Coronary artery (tissue), 2 donors: ENCODE results near the gene KRT38.

Source experiments
- DNase-seq: peaks from one replicate; pipeline ENCODE4 v3.0.0-alpha.2; 2017; ENCODE audit warnings: low spot score
- H3K27ac ChIP-seq, 2 donors: fragments of 200-600 bp; sonication (generic); one replicate each; pipeline ENCODE4 v1.5.1; 2016 to 2019
- H3K4me3 ChIP-seq: fragments of 200-600 bp; sonication (generic); 2 replicates; pipeline ENCODE4 v1.5.1; 2016; ENCODE audit warnings: mild to moderate bottlenecking, moderate library complexity
- CTCF ChIP-seq: fragments of 200-600 bp; sonication (generic); IDR thresholded peaks from one replicate; pipeline ENCODE4 v1.5.1; 2019; ENCODE audit warnings: antibody characterized with exemption

Gene KRT38

GRCh38 chr17:41440531-41441033 lies at the start of gene KRT38:
Gene KRT38 (minus strand): TSS chr17:41440983. CDS start chr17:41440921, 62 bp downstream.
- Histone ChIP-seq H3K4me3 (no peak within 1 kb of the TSS), H3K27ac (no peak within 1 kb of the TSS)
- TF ChIP-seq CTCF: no peak
- no peak for DNase-seq

- H3K27ac ChIP-seq: no peak within 1 kb of the TSS
Observed at GRCh38 chr17:41489531-41489930, 48.7 kb upstream of the KRT38 start, which contains the start of gene KRT36. Gene KRT36 (minus strand): TSS chr17:41489910. CDS start chr17:41489864, 46 bp downstream.

GRCh38 chr17:41486809-41487530 lies 46.2 kb upstream of the KRT38 start:
- H3K27ac ChIP-seq: no peak overlapping the region
- no peak for TF ChIP-seq CTCF
- no peak overlapping the region for H3K4me3 ChIP-seq
- DNase-seq: no peak

More at GRCh38 chr17:41489531-41489930, 48.7 kb upstream of the KRT38 start, which contains the start of gene KRT36:
- TF ChIP-seq CTCF: no peak
- DNase-seq: no peak
- no peak within 1 kb of the TSS for H3K4me3 ChIP-seq

- Histone ChIP-seq H3K4me3 (no peak overlapping the region), H3K27ac (no peak overlapping the region)
- TF ChIP-seq CTCF: no peak
- no peak for DNase-seq
Observed at GRCh38 chr17:41486316-41486715, 45.5 kb upstream of the KRT38 start.

- no peak for TF ChIP-seq CTCF
- Histone ChIP-seq H3K4me3 (no peak overlapping the region), H3K27ac (no peak overlapping the region)
- DNase-seq: no peak
Observed at GRCh38 chr17:41484920-41485904, 44.4 kb upstream of the KRT38 start.

- Histone ChIP-seq H3K4me3 (no peak overlapping the region), H3K27ac (no peak overlapping the region)
- no peak for DNase-seq
- TF ChIP-seq CTCF: no peak
Observed at GRCh38 chr17:41483991-41484826, 43.4 kb upstream of the KRT38 start.
